NCI-H524 treated with DMSO at 0.1 percent for 48 hours (cell line): ENCODE results near the gene KIF12.

Experiments used
- DNase-seq: peaks from one replicate; lab custom pipeline; 2025; lab: John Stamatoyannopoulos, UW

Gene KIF12

DNA sequence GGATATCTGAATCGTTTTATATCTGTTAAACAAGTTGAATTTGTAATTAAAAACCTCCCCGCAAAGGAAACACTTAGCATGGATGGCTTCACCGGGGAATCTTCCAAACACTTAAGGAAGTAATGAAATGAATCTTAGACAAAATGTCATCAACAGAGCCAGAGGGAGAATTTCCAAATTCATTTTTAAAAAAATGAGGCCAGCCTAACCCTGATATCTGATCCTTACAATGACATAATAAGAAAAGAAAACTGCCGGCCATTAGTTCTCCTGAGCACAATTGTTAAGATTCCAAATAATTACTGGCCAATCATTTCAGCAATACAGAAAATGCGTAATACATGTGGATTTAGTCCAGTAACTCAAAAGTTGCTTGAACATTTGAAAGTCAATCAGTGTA, 6.1 kb upstream of the KIF12 start:
- no peak for DNase-seq

DNA sequence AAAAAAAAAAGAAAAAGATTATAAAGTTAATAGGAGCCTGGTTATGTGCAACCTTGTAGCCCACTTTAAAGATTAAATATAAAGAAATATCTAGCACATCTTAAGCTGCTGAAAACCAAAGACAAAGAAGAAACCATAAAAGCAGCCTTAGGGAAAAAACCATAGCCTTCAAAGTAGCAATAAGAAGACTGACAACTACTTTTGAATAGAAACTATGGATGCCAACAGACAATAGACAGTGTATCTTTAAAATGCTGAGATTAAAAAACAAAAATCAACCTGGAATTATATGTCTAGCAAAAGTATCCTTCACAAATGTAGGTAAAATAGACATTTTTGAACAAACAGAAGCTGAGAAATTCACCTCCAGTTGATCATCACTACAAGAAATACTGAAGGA, 3.4 kb upstream of the KIF12 start:
- DNase-seq: no peak

DNA sequence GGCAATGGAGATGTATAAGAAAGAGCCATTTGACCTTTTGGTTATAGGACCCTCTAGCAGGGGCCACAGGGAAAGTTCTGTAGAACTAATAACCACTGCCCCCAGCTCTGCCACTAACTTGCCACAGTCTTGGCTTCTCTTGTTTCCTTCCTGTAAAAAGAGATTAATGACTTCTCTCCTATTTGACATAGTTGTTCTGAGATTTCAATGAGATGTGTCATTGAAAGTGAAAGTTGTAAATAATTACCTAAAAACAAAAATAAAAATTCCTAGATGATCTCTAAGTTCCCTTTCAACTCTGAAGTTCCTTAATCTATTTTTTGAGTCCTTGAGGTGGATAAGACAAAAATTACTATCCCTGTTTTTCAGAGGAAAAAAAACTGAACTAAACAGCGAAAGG, 1.4 kb upstream of the KIF12 start:
- no peak for DNase-seq

DNA sequence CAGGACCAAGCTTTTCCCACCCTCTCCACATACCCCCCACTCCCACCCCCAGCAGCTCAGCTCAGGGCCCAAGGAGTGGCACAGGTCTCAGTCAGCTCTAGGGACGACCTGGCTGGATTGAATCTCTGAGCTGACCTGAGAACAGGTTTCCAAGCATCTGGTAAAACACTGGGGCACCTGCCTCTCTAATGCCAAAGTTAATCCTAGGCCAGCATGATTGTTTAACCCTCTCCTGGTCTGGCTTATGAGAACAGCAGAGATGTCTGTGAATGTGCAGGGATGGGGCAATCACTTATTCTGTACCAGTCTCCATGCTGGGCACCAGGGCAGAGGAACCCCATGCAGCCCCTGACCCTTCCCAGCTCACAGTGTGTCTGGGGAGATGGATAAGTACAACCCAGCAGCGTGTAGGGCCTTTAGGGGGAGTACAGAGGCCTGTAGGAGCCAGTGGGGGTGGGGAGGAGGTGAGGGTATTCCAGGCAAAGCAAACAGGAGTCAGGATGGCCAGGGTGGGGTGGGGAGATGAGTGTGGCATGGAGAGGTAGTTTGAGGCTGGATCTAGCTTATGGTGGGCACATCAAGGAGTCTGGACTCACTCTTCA, 678 bp upstream of the KIF12 start:
- peak; percentile 64 for DNase-seq

DNA sequence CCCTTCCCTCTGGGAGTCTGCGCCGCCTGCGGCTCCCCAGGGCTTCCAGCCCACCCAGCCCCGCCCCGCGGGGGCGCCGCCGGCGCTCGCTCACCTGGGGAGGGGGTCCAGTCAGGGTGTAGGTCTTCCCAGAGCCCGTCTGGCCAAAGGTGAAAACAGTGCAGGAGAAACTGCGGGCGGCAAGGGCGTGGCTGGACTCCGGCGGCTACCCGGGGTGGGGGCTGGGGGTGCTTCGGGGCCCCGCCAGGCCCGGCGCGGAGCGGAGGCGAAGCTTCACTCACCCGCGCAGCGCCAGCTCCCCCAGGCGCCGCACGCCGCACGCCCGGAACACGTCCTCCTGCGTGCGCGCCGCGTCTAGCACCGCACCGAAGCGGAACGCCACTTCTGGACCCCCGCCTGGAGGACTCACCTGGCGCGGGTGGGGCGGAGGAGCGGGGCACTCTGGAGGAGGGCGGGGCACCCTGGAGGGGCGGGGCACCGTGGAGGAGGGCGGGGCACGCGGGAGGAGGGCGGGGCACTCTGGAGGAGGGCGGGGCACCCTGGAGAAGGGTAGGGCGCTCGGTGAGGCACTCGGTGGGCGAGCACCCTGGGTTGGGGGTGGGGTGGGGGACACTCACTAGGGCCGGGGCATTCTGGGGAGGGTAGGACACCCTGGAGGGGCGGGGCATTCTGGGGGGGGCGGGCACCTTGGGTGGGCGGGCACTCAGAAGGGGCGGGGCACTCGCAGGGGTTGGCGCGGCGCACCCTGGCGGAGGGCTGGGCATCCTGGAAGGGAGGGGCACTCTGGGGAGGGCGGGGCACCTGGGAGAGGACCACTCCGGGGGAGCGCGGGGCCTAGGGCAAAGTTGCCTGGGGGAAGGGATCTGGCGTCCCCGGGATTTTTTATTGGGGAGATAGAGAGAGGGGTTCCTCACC, 814 bp downstream of the KIF12 start:
- DNase-seq: no peak

DNA sequence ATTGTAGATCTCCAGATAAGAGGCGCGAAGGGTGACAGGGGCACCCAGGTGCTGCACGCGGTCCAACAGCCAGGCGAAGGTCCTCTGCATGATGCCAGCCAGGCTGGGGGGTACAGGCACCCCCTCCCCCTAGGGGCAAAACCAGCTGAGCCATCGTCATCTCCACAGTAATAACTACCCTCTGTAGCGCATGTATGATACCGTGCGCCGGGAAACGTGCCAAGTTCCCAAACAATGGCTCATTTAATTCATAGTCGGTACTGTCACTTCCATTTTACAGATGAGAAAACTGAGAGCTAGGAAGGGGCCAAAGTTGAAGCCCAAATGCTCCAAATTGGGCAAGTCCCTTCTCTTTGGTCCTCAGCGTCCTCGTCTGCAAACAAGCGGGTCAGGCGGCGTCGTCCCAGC, 1.5 kb downstream of the KIF12 start:
- no peak for DNase-seq

DNA sequence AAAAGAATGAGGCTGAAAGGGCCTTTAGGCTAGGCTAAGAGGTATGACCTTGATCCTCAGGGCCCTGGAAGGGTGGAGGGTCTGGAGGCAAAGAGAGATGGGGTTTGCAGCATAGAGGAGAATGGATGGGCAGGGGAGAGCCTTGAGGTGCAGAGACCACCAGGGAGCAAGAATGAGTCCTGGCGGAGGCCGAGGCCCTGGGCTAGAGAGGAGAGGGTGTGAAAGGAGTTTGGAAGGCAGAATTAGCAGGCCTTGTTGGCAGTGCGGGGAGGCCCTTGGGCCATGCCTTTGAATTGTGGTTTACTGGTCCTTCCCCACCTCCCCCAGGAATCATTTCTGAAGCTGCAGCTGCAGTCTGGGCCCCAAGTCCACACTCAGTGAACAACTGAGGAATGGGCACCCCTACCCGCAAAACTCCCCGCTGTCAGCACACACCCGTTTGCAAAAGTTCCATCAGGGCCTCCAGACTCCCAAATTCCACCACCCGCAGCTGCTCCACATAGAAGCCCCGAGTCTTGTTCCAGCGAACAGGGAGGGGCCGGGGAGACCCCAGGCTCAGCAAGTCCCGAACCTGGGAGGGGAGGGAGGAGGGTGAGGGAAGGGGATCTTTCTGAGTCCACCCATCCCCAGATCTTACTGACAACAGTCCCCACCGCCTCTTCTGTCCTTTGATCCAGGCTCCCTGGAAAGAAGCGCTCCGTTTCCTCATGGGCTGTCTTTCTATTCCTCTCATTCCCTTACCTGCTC, 2.1 kb downstream of the KIF12 start:
- DNase-seq: no peak

DNA sequence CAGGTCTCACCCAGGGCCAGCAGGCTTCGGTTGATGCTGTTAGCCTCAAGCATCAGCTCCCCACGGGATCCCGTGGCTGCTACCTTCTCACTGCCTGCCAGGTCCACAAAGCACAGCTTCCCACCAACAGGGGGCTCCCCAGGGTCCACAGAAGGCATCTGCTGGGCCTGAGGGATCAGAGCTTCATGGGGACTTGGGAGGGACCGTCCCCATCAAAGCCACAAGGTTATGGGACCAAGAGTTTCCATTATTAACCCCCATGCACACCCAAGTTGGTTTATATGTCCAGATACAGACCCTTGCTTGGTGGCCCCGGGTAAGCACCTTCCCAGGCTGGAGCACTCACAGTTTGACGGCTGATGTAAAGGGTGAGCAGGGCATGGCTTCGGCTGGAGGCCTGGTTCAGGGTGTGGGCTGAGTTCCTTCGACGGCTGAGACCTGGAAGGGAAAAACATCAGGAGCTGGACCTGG, 3.0 kb downstream of the KIF12 start:
- DNase-seq: no peak

DNA sequence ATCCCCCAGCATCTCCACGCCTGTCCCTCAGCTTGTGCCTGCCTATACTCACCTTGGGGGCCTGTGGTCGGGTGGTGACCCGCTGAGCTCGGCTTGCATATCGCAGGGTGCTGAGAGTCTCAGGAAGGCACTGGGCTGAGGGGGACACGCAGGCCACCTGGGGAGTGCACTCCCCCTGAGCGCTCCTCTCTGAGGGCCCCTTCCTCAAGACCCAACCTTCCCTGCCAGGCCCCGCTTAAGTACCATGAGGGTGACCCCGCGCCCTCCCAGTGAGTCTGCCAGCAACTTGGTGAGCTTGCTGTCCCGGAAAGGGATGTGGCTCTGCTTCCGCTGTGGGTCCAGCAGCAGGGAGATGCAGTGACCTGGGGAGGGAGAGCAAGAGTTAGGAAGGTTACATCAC, 4.1 kb downstream of the KIF12 start:
- no peak for DNase-seq

DNA sequence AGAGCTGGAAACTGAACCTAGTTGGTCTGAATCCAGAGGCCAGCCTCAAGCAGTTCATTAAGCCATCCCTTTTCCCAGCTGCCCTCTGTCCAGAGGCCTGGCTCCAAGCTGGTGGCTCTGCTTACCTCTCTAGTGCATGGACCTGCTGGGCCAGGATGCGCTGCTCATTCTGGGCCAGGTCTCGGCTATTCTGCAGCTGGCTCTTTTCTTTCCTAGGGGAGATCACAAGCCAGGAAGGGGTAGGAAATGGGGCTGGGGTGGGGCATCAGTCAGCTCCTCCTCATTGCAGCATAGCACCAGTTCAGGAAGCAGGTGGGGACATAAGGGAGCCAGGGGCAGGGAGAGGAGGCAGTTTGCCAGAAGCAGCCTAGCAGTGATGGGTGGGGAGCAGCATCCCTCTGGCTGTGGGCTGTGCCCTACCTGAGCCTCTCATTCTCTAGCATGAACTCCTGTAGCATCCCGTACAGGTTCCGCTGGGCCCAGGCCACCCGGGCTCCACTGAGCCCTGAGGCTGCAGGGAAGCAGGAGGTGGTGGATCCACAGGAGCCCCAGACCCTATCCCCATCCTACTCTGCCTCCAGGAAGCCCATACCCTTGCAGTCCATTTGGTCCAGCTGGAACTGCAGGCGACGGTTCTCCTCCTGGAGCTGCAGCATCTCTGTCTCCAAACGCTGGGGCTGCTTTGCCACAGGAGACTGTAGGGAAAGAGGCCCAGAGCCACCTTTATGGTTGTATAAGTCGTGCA, 5.2 kb downstream of the KIF12 start:
- DNase-seq: no peak

DNA sequence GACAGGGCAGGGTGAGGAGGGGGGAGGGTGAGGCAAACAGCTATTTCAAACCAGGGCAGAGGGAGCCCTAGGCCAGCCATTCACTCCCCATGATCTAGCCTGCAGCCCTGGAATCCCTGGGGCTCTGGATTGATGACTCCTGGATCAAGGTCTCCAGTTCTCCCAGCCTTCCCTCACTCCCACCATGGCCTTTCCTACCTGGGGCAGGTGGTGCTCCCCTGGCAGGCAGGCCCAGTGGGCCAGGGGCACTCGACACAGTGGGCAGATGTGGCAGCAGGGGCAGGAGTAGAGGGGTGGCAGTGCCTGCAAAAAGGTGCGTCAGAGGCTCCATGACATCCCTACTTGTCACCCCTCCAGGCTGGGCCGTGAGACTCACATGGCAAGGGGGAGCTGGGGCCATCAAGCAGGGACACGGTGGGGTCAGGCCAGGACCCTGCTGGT, 6.0 kb downstream of the KIF12 start:
- DNase-seq: no peak

DNA sequence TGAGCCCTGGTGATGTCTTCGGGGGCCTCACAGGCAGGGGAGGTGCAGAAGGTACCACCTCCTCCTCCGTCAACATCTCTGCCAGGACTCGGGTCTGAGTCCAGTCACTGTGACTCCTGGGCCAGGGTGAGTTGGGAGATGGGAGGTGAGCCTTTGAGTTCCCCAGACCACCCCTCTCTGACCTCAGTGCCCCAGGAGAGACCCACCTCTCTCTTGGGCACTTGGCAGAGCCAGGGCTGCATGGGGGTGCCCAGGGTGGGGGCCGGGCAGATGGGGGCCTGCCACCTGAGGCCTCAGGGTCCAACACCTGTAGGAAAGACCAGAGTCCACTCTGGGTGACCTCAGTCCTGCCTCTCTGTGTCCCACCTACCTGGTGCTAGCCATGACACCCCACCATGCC, 6.8 kb downstream of the KIF12 start:
- no peak for DNase-seq

DNA sequence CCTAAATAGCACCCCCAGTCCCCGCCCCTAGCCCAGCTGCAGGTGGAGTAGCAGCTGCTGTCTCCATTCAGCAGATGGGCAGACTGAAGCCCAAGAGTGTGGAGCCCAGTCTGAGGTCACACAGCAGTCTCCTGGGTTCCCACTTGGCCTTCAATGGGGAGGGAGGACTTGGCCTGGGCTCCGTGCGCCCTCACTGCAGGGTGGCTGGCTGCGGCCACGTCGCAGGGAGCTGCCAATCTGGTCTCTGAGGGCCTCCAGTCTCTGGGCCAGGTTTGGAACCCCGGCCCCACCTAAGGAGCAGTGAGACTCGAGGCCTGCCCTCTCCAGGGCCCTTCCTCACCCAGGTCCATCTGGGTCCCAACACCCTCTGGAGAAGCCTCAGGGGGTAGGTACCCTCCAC, 7.4 kb downstream of the KIF12 start:
- DNase-seq: no peak

DNA sequence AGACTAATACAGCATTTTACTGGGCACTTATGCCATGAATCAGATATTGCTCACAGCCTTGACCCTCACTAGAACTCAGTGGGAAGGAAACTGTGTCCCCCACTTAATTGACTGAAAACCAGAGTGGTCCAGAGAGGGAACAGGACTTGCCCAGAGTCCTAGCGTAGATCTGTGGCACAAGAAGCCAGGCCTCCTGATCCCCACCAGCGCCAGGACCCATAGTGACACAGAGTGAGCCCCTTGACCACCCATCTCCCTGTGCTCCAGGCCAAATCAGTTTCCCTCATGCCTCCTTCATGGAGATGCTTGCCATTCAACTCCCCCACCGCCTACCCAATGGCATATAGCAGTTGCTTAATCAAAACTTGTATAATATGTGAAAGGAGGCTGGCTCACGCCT, 8.3 kb downstream of the KIF12 start:
- DNase-seq: no peak

DNA sequence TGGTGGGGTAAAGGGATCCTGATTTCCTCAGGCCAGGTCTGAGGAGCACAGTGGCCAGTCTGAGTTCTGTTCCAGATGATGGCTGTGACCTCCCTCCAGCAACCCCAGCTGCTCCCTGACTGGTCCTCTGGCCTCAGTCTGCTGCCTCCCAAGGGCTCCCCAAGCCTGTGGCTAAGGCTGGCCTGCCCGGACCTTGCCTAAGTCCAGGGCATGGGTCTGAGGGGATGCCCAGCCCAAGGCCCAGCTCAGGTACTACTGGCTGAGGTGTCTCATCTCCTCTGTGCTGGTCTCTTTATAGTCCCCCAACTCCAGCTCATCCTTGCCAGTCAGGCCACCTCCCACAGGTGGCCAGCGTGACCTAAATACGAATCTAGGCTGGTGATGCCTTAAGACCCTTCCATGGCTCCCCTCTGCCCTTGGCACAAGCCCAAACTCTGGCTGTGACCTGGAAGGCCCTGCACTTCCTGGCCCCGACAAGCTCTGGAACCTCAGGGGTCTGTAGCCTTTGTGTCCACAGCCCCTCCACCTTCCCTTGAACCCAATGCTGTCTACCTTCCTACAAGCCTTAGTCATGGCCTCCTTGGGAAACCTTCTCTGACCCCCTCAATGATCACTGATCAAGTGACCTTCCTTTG, 9.8 kb downstream of the KIF12 start:
- DNase-seq: no peak

DNA sequence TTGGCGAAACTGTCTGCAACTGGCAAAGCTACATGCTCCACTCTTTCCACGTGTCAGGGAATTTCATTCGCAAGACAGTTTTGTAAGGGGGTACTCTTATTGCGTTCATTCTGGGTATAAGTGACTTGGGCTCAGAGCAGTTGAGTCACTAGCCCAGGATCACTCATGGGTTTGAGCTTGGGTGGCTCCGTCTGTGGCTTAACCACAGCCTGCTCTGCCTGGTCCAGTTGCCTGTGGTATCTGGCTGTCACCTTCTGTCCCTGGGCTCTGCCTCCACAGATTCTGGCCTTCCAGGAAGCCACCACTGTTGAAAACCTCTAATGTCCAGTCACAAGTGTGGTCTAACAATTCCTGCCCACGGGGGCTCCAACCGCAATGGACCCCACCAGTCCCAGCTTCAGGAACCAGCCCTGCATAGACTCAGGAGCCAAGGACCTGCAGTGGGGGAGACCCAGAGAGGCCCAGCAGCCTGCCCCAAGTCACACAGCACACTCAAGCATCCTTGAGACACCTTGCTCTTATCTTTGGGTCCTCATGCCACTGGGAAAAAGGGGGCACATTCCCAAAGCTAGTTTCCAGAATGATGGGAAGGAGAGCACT, 10.4 kb downstream of the KIF12 start:
- DNase-seq: no peak

DNA sequence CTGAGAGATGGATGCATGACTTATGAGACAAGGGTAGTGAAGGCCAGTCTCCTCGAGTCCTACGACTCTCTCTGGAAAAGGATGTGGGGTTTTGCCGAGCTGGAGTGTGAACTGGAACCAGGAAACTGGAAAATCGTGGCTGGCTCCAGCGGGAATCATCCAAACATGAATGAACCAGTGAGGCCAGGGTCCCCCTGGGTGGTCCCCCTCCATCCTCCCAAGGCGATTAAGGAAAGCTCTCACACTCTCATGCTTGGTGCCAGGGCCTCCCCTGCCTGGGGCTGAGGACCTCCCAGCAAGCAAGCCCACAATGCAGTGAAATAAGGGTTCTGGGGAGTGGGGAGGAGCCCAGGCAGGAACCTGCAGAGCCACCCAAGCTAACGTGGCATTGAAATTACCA, 11.4 kb downstream of the KIF12 start:
- no peak for DNase-seq

DNA sequence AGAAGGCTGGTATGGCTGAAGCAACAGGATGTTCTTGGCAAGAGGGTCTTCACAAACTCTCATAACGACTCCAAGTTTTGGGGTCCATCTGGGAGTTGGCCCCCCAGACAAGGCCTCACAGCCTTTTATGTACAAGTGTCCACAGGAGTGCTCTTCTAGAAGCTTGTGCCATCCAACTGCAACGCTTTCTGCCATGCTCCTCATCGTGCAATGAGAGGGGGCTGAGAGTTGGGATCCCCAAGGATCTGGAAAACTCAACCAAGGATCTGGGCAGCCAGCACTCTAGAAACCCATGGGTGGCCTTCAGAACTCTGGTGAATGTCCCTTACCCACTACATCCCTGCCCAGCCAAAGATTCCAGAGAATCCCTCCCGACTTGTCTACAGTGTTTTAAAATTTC, 12.5 kb downstream of the KIF12 start:
- DNase-seq: no peak

DNA sequence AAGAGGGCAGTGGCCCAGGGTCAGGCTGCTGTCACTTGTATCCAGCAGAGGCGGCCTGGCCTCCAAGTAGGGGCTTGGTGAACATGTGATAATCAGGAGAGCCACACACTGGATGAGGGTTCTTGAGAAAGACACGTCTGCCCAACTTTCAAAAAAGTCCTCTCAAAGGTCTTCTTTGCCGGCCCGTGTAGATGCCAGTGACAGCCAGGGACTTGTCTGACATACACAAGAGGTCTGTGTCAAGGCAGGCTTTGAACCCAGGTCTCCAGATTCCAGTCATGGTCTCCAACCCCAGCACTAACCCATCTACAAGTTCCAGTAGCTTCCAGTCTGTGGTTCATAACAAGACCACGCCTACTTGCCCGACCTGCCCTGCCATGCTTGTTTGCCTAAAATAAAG, 13.1 kb downstream of the KIF12 start:
- no peak for DNase-seq

DNA sequence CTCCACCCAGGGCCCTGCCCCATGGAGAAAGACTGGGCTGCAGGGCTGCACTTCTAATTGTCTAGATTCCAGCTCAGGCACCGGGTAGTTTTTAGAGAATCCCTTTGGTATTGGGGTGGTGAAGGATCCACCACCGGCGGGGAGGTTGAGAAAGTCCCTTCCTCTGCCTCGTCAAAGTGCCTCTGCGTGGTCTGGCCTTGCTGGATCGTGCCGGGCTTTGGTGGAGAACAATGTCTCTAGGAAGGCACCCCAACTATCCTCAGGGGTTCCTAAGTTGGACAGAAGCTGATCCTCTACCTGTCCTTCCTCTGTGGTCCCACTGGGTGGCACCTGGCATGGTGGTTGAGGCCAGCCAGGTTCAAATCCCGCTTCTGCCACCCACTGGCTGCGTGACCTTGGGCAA, 13.7 kb downstream of the KIF12 start:
- DNase-seq: no peak
